PC-9 (cell line): ENCODE measurements around the gene ALG5. TPM values are rescaled to one million over a fixed set of nuclear protein-coding genes. Genes with fewer than 3 reads are reported as not detected.

Source experiments
- BruUV-seq: library from RNA; stranded (reverse); fragments of 400-500 nt; replicated peaks from 2 replicates; lab custom pipeline; 2021; lab: Mats Ljungman, UMichigan
- CTCF ChIA-PET: fragments of 300-600 bp; sonication (Branson Sonifier 250); formaldehyde crosslinking; loops from one replicate; lab custom pipeline; 2022; ENCODE audit warnings: antibody characterized with exemption; lab: Charles Lee
- POLR2A ChIA-PET: fragments of 300-600 bp; sonication (Branson Sonifier 250); formaldehyde crosslinking; loops from one replicate; lab custom pipeline; 2022; ENCODE audit warnings: antibody characterized with exemption; ENCODE audit not compliant: unreplicated experiment; lab: Charles Lee
- DNase-seq, 2 experiments: peaks; one replicate each; pipeline versions ENCODE4 v3.0.0 to v3.0.0-alpha.2; 2015 to 2022; ENCODE audit warnings: mixed read lengths in 1 of 2
- H2AFZ ChIP-seq: fragments of 200-600 bp; sonication (generic); 2 replicates; pipeline ENCODE4 v1.8.1; 2017; ENCODE audit warnings: antibody characterized with exemption
- H3F3A ChIP-seq: fragments of 200-600 bp; sonication (generic); 2 replicates; pipeline ENCODE4 v1.8.1; 2017; ENCODE audit warnings: antibody characterized with exemption, mild to moderate bottlenecking, low read depth; ENCODE audit not compliant: insufficient read depth
- H3K27ac ChIP-seq: fragments of 200-600 bp; sonication (generic); 2 replicates; pipeline ENCODE4 v1.6.1; 2016; ENCODE audit warnings: mixed run types
- H3K27me3 ChIP-seq: fragments of 200-600 bp; sonication (generic); 2 replicates; pipeline ENCODE4 v1.6.1; 2016; ENCODE audit warnings: low read depth, mixed run types; ENCODE audit not compliant: insufficient read depth
- H3K36me3 ChIP-seq: fragments of 200-600 bp; sonication (generic); 2 replicates; pipeline ENCODE4 v1.6.1; 2016; ENCODE audit warnings: low read depth, mixed run types
- H3K4me1 ChIP-seq: fragments of 200-600 bp; sonication (generic); replicated peaks from 2 replicates; pipeline ENCODE4 v1.6.1; 2016; ENCODE audit warnings: mixed run types; ENCODE audit not compliant: insufficient read depth
- H3K4me2 ChIP-seq: fragments of 200-600 bp; sonication (generic); 2 replicates; pipeline ENCODE4 v1.6.1; 2017; ENCODE audit warnings: mixed run types
- H3K4me3 ChIP-seq: fragments of 200-600 bp; sonication (generic); 2 replicates; pipeline ENCODE4 v1.6.1; 2016; ENCODE audit warnings: mixed run types
- H3K79me2 ChIP-seq: fragments of 200-600 bp; sonication (generic); 2 replicates; pipeline ENCODE4 v1.6.1; 2017; ENCODE audit warnings: low read depth, mixed run types
- H3K9me2 ChIP-seq: fragments of 200-600 bp; sonication (generic); 2 replicates; pipeline ENCODE4 v1.8.1; 2017; ENCODE audit warnings: mild to moderate bottlenecking; ENCODE audit not compliant: insufficient read depth
- H3K9me3 ChIP-seq: fragments of 200-600 bp; sonication (generic); 2 replicates; pipeline ENCODE4 v1.8.1; 2016; ENCODE audit warnings: low read depth; ENCODE audit not compliant: insufficient read depth
- H4K20me1 ChIP-seq: fragments of 200-600 bp; sonication (generic); 2 replicates; pipeline ENCODE4 v1.8.1; 2017; ENCODE audit not compliant: insufficient read depth
- CTCF ChIP-seq: fragments of 200-600 bp; sonication (generic); conservative IDR thresholded peaks from 2 replicates; pipeline ENCODE4 v1.6.1; 2017; ENCODE audit warnings: mixed run types, antibody characterized with exemption, mild to moderate bottlenecking, moderate library complexity
- EZH2 ChIP-seq: fragments of 200-600 bp; sonication (generic); IDR thresholded peaks from 2 replicates; pipeline ENCODE4 v1.8.0; 2017; ENCODE audit warnings: antibody characterized with exemption, low read depth
- intact Hi-C: fragments of 100-400 bp; cut with micrococcal nuclease; formaldehyde crosslinking; loops from one replicate; pipeline ENCODE4 v1.10.0; 2022; ENCODE audit not compliant: unreplicated experiment
- total RNA-seq: library from RNA; stranded (reverse); gene quantifications from 2 replicates; pipeline ENCODE4 v1.2.3, GENCODE V29; 2021

The ALG5 gene
- total RNA-seq, 1 experiment from 2014 or later = 18.8 TPM

- Histone ChIP-seq H3F3A (0 out of 2 replicates have a peak, but pooled peaks cover 6% of the 10 kb centered on the region), H3K9me3 (no peaks in the 10 kb centered on the region), H3K27ac (no peak overlapping the region), H3K4me1 (peaks cover 10% of the 10 kb centered on the region), H3K4me3 (no peak overlapping the region), H3K36me3 (no peaks in the 10 kb centered on the region), H3K27me3 (peaks cover 11% of the 10 kb centered on the region; the same call in 1 of the 2 replicates), H3K79me2 (no peaks in the 10 kb centered on the region), H2AFZ (no peak overlapping the region; the same call in 1 of the 2 replicates), H3K4me2 (no peak overlapping the region), H3K9me2 (no peaks in the 10 kb centered on the region), H4K20me1 (no peaks in the 10 kb centered on the region)
- intact Hi-C loops = no loop called here
- CTCF ChIA-PET = no interaction called here
- POLR2A ChIA-PET = no interaction called here
- no peak for TF ChIP-seq EZH2
- no peak for TF ChIP-seq CTCF
- no TSS peak for BruUV-seq
- no peak for DNase-seq
These were observed 84.0 kb downstream of the ALG5 start for GRCh38 chr13:36915106-36915505.

GRCh38 chr13:36914648-36915047 lies 84.5 kb downstream of the ALG5 start:
- POLR2A ChIA-PET = no interaction called here
- Histone ChIP-seq H3K79me2 (no peaks in the 10 kb centered on the region), H3K4me1 (peaks cover 10% of the 10 kb centered on the region), H3K27ac (no peak overlapping the region), H3K9me2 (no peaks in the 10 kb centered on the region), H3K4me2 (no peak overlapping the region), H3F3A (0 out of 2 replicates have a peak, but pooled peaks cover 6% of the 10 kb centered on the region), H3K9me3 (no peaks in the 10 kb centered on the region), H3K36me3 (no peaks in the 10 kb centered on the region), H2AFZ (no peak overlapping the region; the same call in 1 of the 2 replicates), H4K20me1 (no peaks in the 10 kb centered on the region), H3K27me3 (peaks cover 11% of the 10 kb centered on the region; the same call in 1 of the 2 replicates), H3K4me3 (no peak overlapping the region)
- TF ChIP-seq EZH2 = no peak
- no TSS peak for BruUV-seq
- DNase-seq = no peak
- intact Hi-C loops = no loop called here
- CTCF ChIA-PET = no interaction called here

GRCh38 chr13:36913463-36913862 lies 85.7 kb downstream of the ALG5 start:
- Histone ChIP-seq H3K4me2 (no peak overlapping the region), H3K9me3 (no peaks in the 10 kb centered on the region; the same call in 1 of the 2 replicates), H3F3A (0 out of 2 replicates have a peak, but pooled peaks cover 1% of the 10 kb centered on the region), H3K27ac (no peak overlapping the region), H2AFZ (no peak overlapping the region), H3K4me1 (peaks cover 7% of the 10 kb centered on the region; the same call in 1 of the 2 replicates), H3K36me3 (no peaks in the 10 kb centered on the region), H4K20me1 (no peaks in the 10 kb centered on the region), H3K79me2 (no peaks in the 10 kb centered on the region), H3K4me3 (no peak overlapping the region), H3K27me3 (peaks cover 4% of the 10 kb centered on the region; the same call in 1 of the 2 replicates), H3K9me2 (no peaks in the 10 kb centered on the region)
- CTCF ChIA-PET = no interaction called here
- no peak for DNase-seq
- no peak for TF ChIP-seq CTCF
- no peak for TF ChIP-seq EZH2
- BruUV-seq = no TSS peak
- POLR2A ChIA-PET = interaction anchor here (0.7 kb wide), 1 partner anchor 811 kb away, joined by 4 read pairs; no protein-coding TSS in a partner anchor
- intact Hi-C loops = no loop called here
